NCI-H2196 (cell line): ENCODE results near the gene DYSF.

Experiments
- DNase-seq: peaks from one replicate; lab custom pipeline; 2025; ENCODE audit not compliant: unreplicated experiment; lab: John Stamatoyannopoulos, UW

The DYSF gene

GRCh38 chr2:71716697-71717624 is 263.6 kb downstream of the DYSF start:
- no peak for DNase-seq

- no peak for DNase-seq
Measured at GRCh38 chr2:71718686-71719085, 265.3 kb downstream of the DYSF start.

GRCh38 chr2:71719520-71720282 is 266.3 kb downstream of the DYSF start:
- DNase-seq, result no peak

- DNase-seq, result no peak
Measured at GRCh38 chr2:71720283-71720560, 266.9 kb downstream of the DYSF start.

- DNase-seq, result no peak
Measured at GRCh38 chr2:71720596-71721361, 267.4 kb downstream of the DYSF start.

- no peak for DNase-seq
Measured at GRCh38 chr2:71721362-71721665, 268.0 kb downstream of the DYSF start.

- no peak for DNase-seq
Measured at GRCh38 chr2:71721669-71722068, 268.3 kb downstream of the DYSF start.

- DNase-seq, result no peak
Measured at GRCh38 chr2:71722286-71722685, 268.9 kb downstream of the DYSF start.

- DNase-seq, result no peak
Measured at GRCh38 chr2:71724793-71725192, 271.4 kb downstream of the DYSF start.

- DNase-seq, result no peak
Measured at GRCh38 chr2:71725836-71726235, 272.5 kb downstream of the DYSF start.

- DNase-seq, result no peak
Measured at GRCh38 chr2:71727562-71727961, 274.2 kb downstream of the DYSF start.

- DNase-seq, result no peak
Measured at GRCh38 chr2:71728036-71728435, 274.7 kb downstream of the DYSF start.

GRCh38 chr2:71730785-71731383 is 277.5 kb downstream of the DYSF start:
- DNase-seq, result no peak

GRCh38 chr2:71734620-71735019 is 281.3 kb downstream of the DYSF start:
- no peak for DNase-seq

GRCh38 chr2:71735676-71736075 is 282.3 kb downstream of the DYSF start:
- no peak for DNase-seq
